HCT116 (cell line): Measurements from ENCODE around the gene MLPH. TPM values are rescaled to one million over a fixed set of nuclear protein-coding genes. Genes with fewer than 3 reads are reported as not detected.

Source experiments
- ATAC-seq: fragments of 200-7000 bp; cut with Tn5 transposase; 2 replicates; pipeline ENCODE4 v1.9.1; 2020; ENCODE audit warnings: mild to moderate bottlenecking, moderate library complexity
- BruUV-seq: library from RNA; stranded (reverse); fragments of 400-500 nt; replicated peaks from 2 replicates; lab custom pipeline; 2021; lab: Mats Ljungman, UMichigan
- CTCF ChIA-PET: fragments of 300-600 bp; sonication (Branson Sonifier 250); formaldehyde crosslinking; loops from one replicate; lab custom pipeline; 2021; ENCODE audit warnings: antibody characterized with exemption; lab: Charles Lee
- POLR2A ChIA-PET: fragments of 300-600, 350-600 bp; sonication (Branson Sonifier 250); formaldehyde crosslinking; loops from one replicate; lab custom pipeline; 2021; ENCODE audit warnings: antibody characterized with exemption; lab: Charles Lee
- RAD21 ChIA-PET, 2 experiments: fragments of 300-600 bp; sonication (Branson Sonifier 250); formaldehyde crosslinking; loops; one replicate each; lab custom pipeline; 2023; ENCODE audit warnings: low total read pairs in 2 of 2; ENCODE audit not compliant: uncharacterized antibody in 2 of 2, unreplicated experiment in 2 of 2, low non-redundant PET in 1 of 2; lab: Charles Lee
- DNase-seq: peaks from one replicate; pipeline ENCODE4 v3.0.0-alpha.2; 2010; ENCODE audit warnings: low read depth, low spot score
- H2AFZ ChIP-seq: fragments of 200-600 bp; shearing (Covaris generic), sonication (generic); 2 replicates; pipeline ENCODE4 v1.6.1; 2017; ENCODE audit warnings: low read depth, mixed run types, mixed read lengths, antibody characterized with exemption, low read length; ENCODE audit not compliant: poor library complexity, severe bottlenecking
- H3K27ac ChIP-seq: 2 replicates; pipeline ENCODE4 v1.5.1; 2012; ENCODE audit warnings: low read depth, low read length
- H3K27me3 ChIP-seq: fragments of 200-600 bp; sonication (generic); 2 replicates; pipeline ENCODE4 v1.6.1; 2016; ENCODE audit warnings: mixed run types, low read length, mixed read lengths; ENCODE audit not compliant: insufficient read depth
- H3K36me3 ChIP-seq, 2 experiments: fragments of 200-500 bp in 1 of 2; fragments of 200-600 bp in 1 of 2; sonication (Bioruptor generic) in 1 of 2; sonication (generic) in 1 of 2; 2 replicates each; pipeline versions ENCODE4 v1.5.1 to v1.6.1; 2014 to 2016; ENCODE audit warnings: low read length in 2 of 2, inconsistent platforms in 1 of 2, mixed read lengths in 1 of 2, mixed run types in 1 of 2; ENCODE audit not compliant: insufficient read depth in 2 of 2, control insufficient read depth in 1 of 2
- H3K4me1 ChIP-seq, 2 experiments: fragments of 200-600 bp in 1 of 2; sonication (generic) in 1 of 2; 2 replicates each; pipeline versions ENCODE4 v1.5.1 to v1.6.1; 2012 to 2017; ENCODE audit warnings: low read length in 2 of 2, inconsistent platforms in 1 of 2, mild to moderate bottlenecking in 1 of 2, mixed read lengths in 1 of 2, mixed run types in 1 of 2, moderate library complexity in 1 of 2; ENCODE audit not compliant: insufficient read depth in 2 of 2, control insufficient read depth in 1 of 2
- H3K4me2 ChIP-seq: fragments of 200-600 bp; sonication (generic); 2 replicates; pipeline ENCODE4 v1.6.1; 2017; ENCODE audit warnings: mixed run types, low read length, mixed read lengths
- H3K4me3 ChIP-seq, 2 experiments: fragments of 200-600 bp in 1 of 2; sonication (generic) in 1 of 2; replicated peaks in 1 of 2; 2 replicates each; pipeline ENCODE4 v1.5.1; 2011 to 2016; ENCODE audit warnings: low read length in 2 of 2, control low read depth in 1 of 2, low read depth in 1 of 2, mild to moderate bottlenecking in 1 of 2, mixed read lengths in 1 of 2, mixed run types in 1 of 2
- H3K79me2 ChIP-seq: fragments of 200-600 bp; sonication (generic); 2 replicates; pipeline ENCODE4 v1.6.1; 2017; ENCODE audit warnings: mild to moderate bottlenecking, mixed run types, low read length, moderate library complexity, mixed read lengths; ENCODE audit not compliant: insufficient read depth
- H3K9ac ChIP-seq: fragments of 200-600 bp; sonication (generic); 2 replicates; pipeline ENCODE4 v1.6.1; 2016; ENCODE audit warnings: low read length, mixed read lengths
- H3K9me2 ChIP-seq: fragments of 200-600 bp; sonication (generic), shearing (Covaris generic); 2 replicates; pipeline ENCODE4 v1.6.1; 2017; ENCODE audit warnings: mixed run types, mild to moderate bottlenecking, moderate library complexity; ENCODE audit not compliant: insufficient read depth
- H3K9me3 ChIP-seq, 2 experiments: fragments of 200-500 bp in 1 of 2; fragments of 200-600 bp in 1 of 2; sonication (Bioruptor generic) in 1 of 2; sonication (generic) in 1 of 2; 2 replicates each; pipeline ENCODE4 v1.6.1; 2014 to 2017; ENCODE audit warnings: low read length in 2 of 2, mixed read lengths in 2 of 2, inconsistent platforms in 1 of 2, low read depth in 1 of 2, mild to moderate bottlenecking in 1 of 2, mixed run types in 1 of 2, moderate library complexity in 1 of 2; ENCODE audit not compliant: control insufficient read depth in 1 of 2, insufficient read depth in 1 of 2
- H4K20me1 ChIP-seq: fragments of 200-600 bp; sonication (generic), shearing (Covaris generic); 2 replicates; pipeline ENCODE4 v1.6.1; 2017; ENCODE audit warnings: mixed run types, mild to moderate bottlenecking, moderate library complexity; ENCODE audit not compliant: insufficient read depth
- CEBPB ChIP-seq: IDR thresholded peaks from 2 replicates; pipeline ENCODE4 v1.6.1; 2012; ENCODE audit warnings: low read depth
- ELF1 ChIP-seq: IDR thresholded peaks from 2 replicates; pipeline ENCODE4 v1.6.1; 2012; ENCODE audit warnings: low read depth, borderline replicate concordance
- RAD21 ChIP-seq: IDR thresholded peaks from 2 replicates; pipeline ENCODE4 v1.6.1; 2012; ENCODE audit warnings: low read depth, mild to moderate bottlenecking
- ZBTB33 ChIP-seq: IDR thresholded peaks from 2 replicates; pipeline ENCODE4 v1.6.1; 2011; ENCODE audit warnings: mild to moderate bottlenecking, low read length, moderate library complexity; ENCODE audit not compliant: insufficient replicate concordance; ENCODE audit errors: extremely low read depth
- ZNF274 ChIP-seq: fragments of 200-500 bp; sonication (Bioruptor generic); IDR thresholded peaks from 2 replicates; pipeline ENCODE4 v1.6.1; 2014; ENCODE audit warnings: mild to moderate bottlenecking, low read depth, low read length, inconsistent platforms
- intact Hi-C: fragments of 100-400 bp; cut with micrococcal nuclease; formaldehyde crosslinking; loops from 2 replicates; pipeline ENCODE4 v1.10.0; 2022
- total RNA-seq: library from RNA; stranded (reverse); gene quantifications from one replicate; pipeline ENCODE4 v1.2.1, GENCODE V29; 2021; ENCODE audit not compliant: unreplicated experiment

The MLPH gene
- total RNA-seq, 1 experiment from 2014 or later = 81.4 TPM

- intact Hi-C loops = loop anchor here (1.0 to 10.0 kb wide), 3 partner anchors 42 to 359 kb away; no protein-coding TSS in a partner anchor
- DNase-seq = no peak
- H3K4me3 ChIP-seq = no peak overlapping the region
- ATAC-seq = no peak
- no peak overlapping the region for H3K9ac ChIP-seq
- H3K27ac ChIP-seq = no peak overlapping the region
- ChIA-PET POLR2A (no interaction called here), CTCF (interaction anchor here (1.1 to 2.0 kb wide), 2 partner anchors 24 to 38 kb away, joined by 4 to 24 read pairs; no protein-coding TSS in a partner anchor), RAD21 (interaction anchor here in 1 of 2 experiments (2.3 kb wide), 1 partner anchor 58 kb away, joined by 9 read pairs; no protein-coding TSS in a partner anchor)
- H3K27me3 ChIP-seq = no peaks in the 10 kb centered on the region
- H2AFZ ChIP-seq = no peak overlapping the region
- BruUV-seq = TSS peak; percentile 14
- no peaks in the 10 kb centered on the region for H3K9me3 ChIP-seq
- H3K9me2 ChIP-seq = no peaks in the 10 kb centered on the region
- peaks cover 0 to 6% of the 10 kb centered on the region in 2 experiments; a peak in 2 of 4 replicates for H3K4me1 ChIP-seq
- peaks cover 3% of the 10 kb centered on the region; the same call in 1 of the 2 replicates for H3K79me2 ChIP-seq
- peaks cover 12 to 35% of the 10 kb centered on the region in 2 experiments; a peak in 3 of 4 replicates for H3K36me3 ChIP-seq
- TF ChIP-seq ELF1 (no peak), CEBPB (no peak), RAD21 (no peak), ZNF274 (no peak), ZBTB33 (no peak)
- no peak overlapping the region for H3K4me2 ChIP-seq
- H4K20me1 ChIP-seq = peaks cover 9% of the 10 kb centered on the region; the same call in 1 of the 2 replicates
Observed at GRCh38 chr2:237513693-237514092, 26.6 kb downstream of the MLPH start.
